Stimulated activated CD4-positive, alpha-beta T cell treated with anti-CD3 and anti-CD28 coated beads, Interleukin-1b, Interleukin-23, amount 100 ng/mL, for 4 hours (primary cell): ENCODE measurements around the gene BUB1.
"Not testable (repeated sequence)": the region's sequence is repeated elsewhere in the genome, so short reads cannot be mapped to it uniquely, and the experiment has no call there.

ENCODE experiments used
- DNase-seq, 2 donors: peaks; one replicate each; pipeline ENCODE4 v3.0.0-alpha.2; 2020; ENCODE audit warnings: low read depth in 2 of 2

Gene BUB1

DNA sequence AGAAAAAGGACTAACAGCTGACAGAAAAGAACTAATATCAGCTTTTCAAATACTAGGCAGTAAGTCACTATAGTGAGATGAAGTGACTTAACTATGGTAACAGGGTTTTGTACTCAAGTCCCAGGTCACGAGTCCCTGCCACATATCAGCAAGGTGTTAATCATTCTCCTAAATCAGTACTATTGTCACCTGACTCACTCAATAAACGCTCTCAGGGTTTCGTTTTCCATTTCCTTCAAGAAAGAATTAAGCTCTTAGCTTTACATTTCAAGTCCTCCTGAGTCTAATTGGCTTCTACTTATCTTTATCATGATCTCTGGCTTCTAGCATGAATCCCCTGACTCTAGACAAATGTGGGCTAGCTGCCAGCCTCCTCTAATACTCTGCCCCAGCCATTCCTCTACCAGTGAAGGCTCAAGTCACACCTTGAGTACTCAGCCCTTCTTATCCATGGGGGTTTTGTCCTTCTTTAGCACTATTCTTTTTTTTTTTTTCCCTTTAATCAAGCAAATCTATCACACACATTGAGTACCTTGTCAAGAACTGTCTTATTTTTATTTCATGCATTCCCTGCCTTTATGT is 20.0 kb downstream of the BUB1 start:
- DNase-seq = no peak

- no peak for DNase-seq
These were observed 22.2 kb downstream of the BUB1 start for GRCh38 chr2:110655701-110656100.

- DNase-seq = no peak
These were observed 24.0 kb downstream of the BUB1 start for GRCh38 chr2:110653861-110654260.

DNA sequence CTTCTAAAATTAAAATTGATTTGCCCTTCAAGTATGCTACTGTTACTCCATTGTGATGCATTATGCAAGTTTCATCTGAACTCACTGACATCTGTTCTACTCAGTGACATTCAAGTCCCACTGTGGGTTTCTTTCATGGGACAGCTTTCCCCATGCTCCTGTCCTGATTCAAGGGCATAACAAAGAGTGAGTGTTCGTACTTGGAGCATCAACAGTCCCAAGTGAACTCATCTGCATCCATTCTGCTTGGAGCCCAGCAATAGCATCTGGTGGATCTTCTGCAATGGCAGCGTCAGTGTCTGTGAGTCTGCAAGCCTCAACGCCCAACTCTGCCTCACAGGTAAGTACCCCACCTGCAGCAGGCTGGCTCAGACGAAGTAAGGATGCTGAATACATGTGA is 27.5 kb downstream of the BUB1 start:
- no peak for DNase-seq

- no peak for DNase-seq
These were observed 30.1 kb downstream of the BUB1 start for GRCh38 chr2:110647777-110648176.

GRCh38 chr2:110645616-110646015 is 32.2 kb downstream of the BUB1 start:
- no peak for DNase-seq

DNA sequence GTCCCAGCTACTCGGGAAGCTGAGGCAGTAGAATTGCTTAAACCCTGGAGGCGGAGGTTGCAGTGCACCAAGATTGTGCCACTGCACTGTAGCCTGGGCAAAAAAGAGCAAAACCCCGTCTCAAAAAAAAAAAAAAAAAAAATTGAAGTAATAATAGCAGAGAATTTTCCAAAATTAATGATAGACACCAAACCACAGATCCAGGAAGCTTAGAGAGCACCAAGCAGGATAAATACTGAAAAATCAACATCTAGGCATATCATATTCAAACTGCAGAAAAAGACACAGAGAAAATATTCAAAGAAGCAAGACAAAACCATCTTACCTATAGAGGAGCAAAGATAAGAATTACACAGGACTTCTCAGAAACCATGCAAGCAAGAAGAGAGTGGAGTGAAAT is 33.5 kb downstream of the BUB1 start:
- DNase-seq = no peak

DNA sequence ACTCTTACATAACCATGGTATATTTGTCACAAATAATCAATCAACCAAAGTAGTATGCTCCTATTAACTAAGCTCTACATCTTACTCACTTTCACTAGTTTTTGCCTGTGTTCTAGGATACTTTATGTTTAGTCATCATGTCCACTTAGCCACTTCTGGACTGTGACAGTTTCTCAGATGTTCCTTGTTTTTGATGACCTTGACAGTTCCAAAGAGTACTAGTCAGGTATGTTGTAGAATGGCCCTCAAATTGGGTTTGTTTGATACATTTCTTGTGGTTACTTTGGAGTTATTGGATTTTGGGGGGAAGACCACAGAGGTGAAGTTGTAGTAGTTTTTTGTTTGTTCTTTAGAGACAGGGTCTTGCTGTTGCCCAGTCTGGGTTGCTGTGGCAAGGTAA is 35.5 kb downstream of the BUB1 start:
- DNase-seq = no peak

DNA sequence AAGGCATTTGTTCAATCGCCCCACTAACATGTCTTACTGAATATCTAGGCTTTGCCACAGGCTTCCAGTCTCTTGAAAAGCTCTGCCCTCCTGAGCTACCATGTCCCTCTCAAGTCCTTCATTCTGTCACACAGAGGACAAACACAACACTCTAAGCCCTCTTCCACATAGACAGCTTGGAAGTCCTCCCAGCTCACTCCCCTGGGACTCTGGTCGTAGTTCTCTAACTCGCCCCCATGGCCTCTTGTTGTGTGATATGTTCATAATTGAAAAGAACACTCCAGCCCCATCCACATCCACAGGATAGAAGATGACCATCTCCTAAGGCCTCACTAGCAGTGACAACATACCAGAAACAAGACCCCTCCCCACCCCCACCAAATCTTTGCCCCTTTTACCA is 37.9 kb downstream of the BUB1 start:
- DNase-seq = no peak

- no peak for DNase-seq
These were observed 38.7 kb downstream of the BUB1 start for GRCh38 chr2:110638952-110639695.

DNA sequence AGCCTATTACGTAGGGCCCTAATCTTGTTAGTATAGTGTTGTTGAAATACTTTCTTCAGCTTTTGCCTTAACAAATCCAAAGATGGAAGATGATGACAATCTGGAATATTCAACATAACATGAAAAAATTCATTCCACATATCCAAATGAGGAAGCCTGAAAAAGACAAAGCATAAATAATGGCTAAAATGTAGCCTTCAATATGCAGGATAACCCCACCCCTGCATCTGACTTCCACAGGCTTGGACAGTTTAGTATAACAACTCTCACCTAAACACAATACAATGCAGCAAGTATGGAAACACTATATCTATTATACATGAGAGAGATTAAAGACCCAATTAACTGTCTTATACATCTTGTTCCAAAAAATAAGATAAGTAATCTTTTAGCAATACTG is 39.9 kb downstream of the BUB1 start:
- no peak for DNase-seq

DNA sequence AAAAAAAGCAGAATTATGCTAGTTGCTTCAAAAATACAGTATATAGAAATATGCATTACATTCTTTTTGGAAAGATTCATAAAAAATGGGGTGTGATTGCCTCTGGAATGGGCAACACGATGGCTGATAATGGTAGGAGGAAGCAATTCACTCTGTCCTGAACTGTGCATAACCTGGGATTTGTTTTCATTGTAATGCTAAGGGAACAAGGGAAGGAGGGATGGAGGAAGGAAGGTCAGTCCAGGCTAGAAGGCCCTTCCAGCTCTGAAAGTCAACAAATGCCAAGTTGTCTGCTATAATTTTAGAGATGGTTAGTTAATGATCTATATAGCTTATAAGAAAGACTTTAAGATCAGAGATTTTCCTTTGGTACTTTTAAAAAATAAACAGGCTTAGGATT is 40.8 kb downstream of the BUB1 start:
- DNase-seq = no peak

DNA sequence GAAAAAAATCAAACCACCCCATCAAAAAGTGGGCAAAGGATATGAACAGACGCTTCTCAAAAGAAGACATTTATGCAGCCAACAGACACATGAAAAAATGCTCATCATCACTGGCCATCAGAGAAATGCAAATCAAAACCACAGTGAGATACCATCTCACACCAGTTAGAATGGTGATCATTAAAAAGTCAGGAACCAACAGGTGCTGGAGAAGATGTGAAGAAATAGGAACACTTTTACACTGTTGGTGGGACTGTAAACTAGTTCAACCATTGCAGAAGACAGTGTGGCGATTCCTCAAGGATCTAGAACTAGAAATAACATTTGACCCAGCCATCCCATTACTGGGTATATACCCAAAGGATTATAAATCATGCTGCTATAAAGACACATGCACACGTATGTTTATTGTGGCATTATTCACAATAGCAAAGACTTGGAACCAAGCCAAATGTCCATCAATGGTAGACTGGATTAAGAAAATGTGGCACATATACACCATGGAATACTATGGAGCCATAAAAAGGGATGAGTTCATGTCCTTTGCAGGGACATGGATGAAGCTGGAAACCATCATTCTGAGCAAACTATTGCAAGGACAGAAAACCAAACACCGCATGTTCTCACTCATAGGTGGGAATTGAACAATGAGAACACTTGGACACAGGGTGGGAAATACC is 41.8 kb downstream of the BUB1 start:
- DNase-seq = not testable (repeated sequence)

- not testable (repeated sequence) for DNase-seq
These were observed 50.5 kb downstream of the BUB1 start for GRCh38 chr2:110627348-110627747.

GRCh38 chr2:110619326-110619939 is 58.4 kb downstream of the BUB1 start:
- DNase-seq = not testable (repeated sequence)

DNA sequence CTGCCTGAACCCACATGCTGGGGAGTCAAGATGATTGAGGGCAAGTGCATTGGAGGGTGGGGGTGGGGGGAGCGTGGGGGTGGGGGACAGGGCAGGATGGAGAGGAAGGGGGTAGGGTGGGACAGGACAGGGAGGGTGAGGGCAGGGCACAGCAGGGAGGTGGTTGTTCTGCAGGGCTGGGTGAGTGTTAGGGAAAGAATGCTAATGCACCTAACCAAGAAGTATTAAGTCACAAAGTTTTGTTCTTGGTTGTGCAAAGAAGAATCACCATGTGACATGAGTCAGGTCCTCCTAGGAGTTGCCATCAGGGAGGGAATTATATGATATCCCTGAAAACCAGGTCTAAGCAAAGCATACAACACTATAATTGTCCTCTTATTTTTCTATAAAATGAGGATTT is 63.9 kb downstream of the BUB1 start:
- not testable (repeated sequence) for DNase-seq

DNA sequence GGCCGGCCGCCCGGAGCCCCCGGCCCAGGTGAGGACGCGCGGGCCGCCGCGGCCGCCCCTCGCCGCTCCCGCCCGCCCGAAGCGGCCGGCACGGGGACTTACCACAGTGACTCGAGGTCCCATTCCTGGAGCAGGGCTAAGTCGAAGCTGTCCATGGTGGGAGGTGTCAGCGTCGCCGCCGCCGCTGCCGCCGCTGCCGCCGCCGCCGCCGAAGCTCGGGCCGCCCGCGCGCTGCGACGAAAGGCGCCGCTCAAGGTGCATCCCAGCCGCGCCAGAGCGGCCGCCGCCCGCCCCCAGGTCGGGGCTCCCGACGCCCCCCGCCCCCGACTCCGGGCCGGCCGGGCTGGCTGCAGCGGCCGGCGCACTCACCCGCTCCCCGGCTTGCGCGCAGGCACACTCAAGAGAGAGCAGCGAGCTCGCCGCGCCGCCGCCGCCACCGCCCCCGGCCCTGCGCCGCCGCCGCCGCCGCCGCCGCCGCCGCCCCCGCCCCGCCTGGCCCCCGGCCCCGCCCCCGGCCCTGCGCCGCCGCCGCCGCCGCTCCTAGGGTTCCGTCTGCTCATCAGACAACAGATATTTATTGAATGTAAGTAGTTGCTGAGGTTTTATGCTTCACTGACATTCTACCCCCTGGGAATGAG is 67.1 kb downstream of the BUB1 start:
- DNase-seq = peak; percentile 19 to 29

GRCh38 chr2:110609843-110610612 is 67.8 kb downstream of the BUB1 start:
- DNase-seq = not testable (repeated sequence)

GRCh38 chr2:110608788-110609502 is 68.9 kb downstream of the BUB1 start:
- not testable (repeated sequence) for DNase-seq

GRCh38 chr2:110605057-110605456 is 72.8 kb downstream of the BUB1 start:
- not testable (repeated sequence) for DNase-seq
